Common myeloid progenitor, CD34-positive (primary cell): ENCODE results near the gene RORC.
"Not testable (repeated sequence)": the region's sequence is repeated elsewhere in the genome, so short reads cannot be mapped to it uniquely, and the experiment has no call there.

Experiments
- CTCF ChIA-PET: fragments of 350-600 bp; sonication (Branson Sonifier 250); formaldehyde crosslinking; loops from one replicate; lab custom pipeline; 2021; ENCODE audit warnings: antibody characterized with exemption; lab: Charles Lee
- POLR2A ChIA-PET: fragments of 350-600 bp; sonication (Branson Sonifier 250); formaldehyde crosslinking; loops from one replicate; lab custom pipeline; 2021; ENCODE audit warnings: antibody characterized with exemption; lab: Charles Lee
- DNase-seq, 3 donors: peaks; one replicate each; pipeline versions ENCODE4 v3.0.0 to v3.0.0-alpha.2; 2013
- H3K27ac ChIP-seq, 2 experiments: 1 replicate in 1 of 2; 2 replicates in 1 of 2; pipeline ENCODE4 v1.7.0; 2013; ENCODE audit warnings: inconsistent platforms in 2 of 2, low read length in 2 of 2, mild to moderate bottlenecking in 2 of 2, low read depth in 1 of 2, moderate library complexity in 1 of 2; ENCODE audit not compliant: severe bottlenecking in 2 of 2, insufficient read depth in 1 of 2, poor library complexity in 1 of 2
- H3K27me3 ChIP-seq, 5 experiments: replicated peaks in 2 of 5; 1 replicate in 3 of 5; 2 replicates in 2 of 5; pipeline versions ENCODE4 v1.6.1 to v1.7.0; 2013; ENCODE audit warnings: low read length in 4 of 5, mild to moderate bottlenecking in 2 of 5, moderate library complexity in 2 of 5, inconsistent platforms in 1 of 5; ENCODE audit not compliant: insufficient read depth in 5 of 5, control insufficient read depth in 4 of 5
- H3K36me3 ChIP-seq, 4 experiments: 1 replicate in 2 of 4; 2 replicates in 2 of 4; pipeline versions ENCODE4 v1.6.1 to v1.7.0; 2013; ENCODE audit warnings: low read length in 3 of 4, control low read depth in 1 of 4, mild to moderate bottlenecking in 1 of 4; ENCODE audit not compliant: control insufficient read depth in 4 of 4, insufficient read depth in 4 of 4
- H3K4me1 ChIP-seq, 4 experiments: 1 replicate in 3 of 4; 2 replicates in 1 of 4; pipeline versions ENCODE4 v1.6.1 to v1.7.1; 2013; ENCODE audit warnings: low read length in 3 of 4, mild to moderate bottlenecking in 3 of 4, control low read depth in 1 of 4, inconsistent platforms in 1 of 4, moderate library complexity in 1 of 4; ENCODE audit not compliant: control insufficient read depth in 4 of 4, insufficient read depth in 4 of 4; ENCODE audit errors: control extremely low read depth in 1 of 4
- H3K4me3 ChIP-seq, 7 experiments: 1 replicate in 4 of 7; 2 replicates in 3 of 7; pipeline versions ENCODE4 v1.5.1 to v1.7.0; 2013; ENCODE audit warnings: mild to moderate bottlenecking in 7 of 7, low read length in 6 of 7, moderate library complexity in 6 of 7, inconsistent platforms in 2 of 7, low read depth in 2 of 7, control low read depth in 1 of 7; ENCODE audit not compliant: insufficient read depth in 4 of 7, control insufficient read depth in 1 of 7; ENCODE audit errors: extremely low read depth in 1 of 7
- H3K9me3 ChIP-seq, 5 experiments: 1 replicate in 4 of 5; 2 replicates in 1 of 5; pipeline versions ENCODE4 v1.6.1 to v1.7.1; 2013; ENCODE audit warnings: low read length in 4 of 5, mild to moderate bottlenecking in 2 of 5, inconsistent platforms in 1 of 5, low read depth in 1 of 5, moderate library complexity in 1 of 5; ENCODE audit not compliant: control insufficient read depth in 4 of 5, insufficient read depth in 2 of 5; ENCODE audit errors: control extremely low read depth in 1 of 5
- WGBS: methylation state at CpG from one replicate; pipeline ENCODE4 v1.1.5; 2013; ENCODE audit not compliant: insufficient coverage; 5-methylcytosine and 5-hydroxymethylcytosine counted together

The RORC gene

DNA sequence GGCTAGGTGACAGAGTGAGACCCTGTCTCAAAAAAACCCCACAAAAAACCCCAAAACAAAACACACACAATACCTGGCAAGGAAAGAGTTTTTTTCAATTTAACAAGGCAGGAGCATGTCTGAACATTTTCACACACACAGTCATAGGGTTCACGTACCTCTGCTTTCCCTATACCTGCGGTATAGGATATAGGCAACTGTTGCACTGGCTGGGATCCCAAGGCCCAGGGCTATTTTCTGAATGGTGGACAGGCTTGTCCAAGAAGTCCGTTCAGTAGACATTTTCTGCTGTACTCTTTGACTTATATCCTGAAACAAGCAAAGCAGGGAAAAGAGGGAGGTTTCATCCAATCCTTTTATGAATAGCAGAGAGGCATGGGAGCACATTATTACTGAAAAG, 48.9 kb downstream of the RORC start:
- no peak overlapping the region for H3K27ac ChIP-seq
- H3K36me3 ChIP-seq, result peaks cover 0 to 14% (median 7%) of the 10 kb centered on the region in 4 experiments
- ChIA-PET CTCF (no interaction called here), POLR2A (no interaction called here)
- 83% methylated on average over 2 of the region's 3 CpGs for WGBS
- no peaks in the 10 kb centered on the region for H3K27me3 ChIP-seq
- no peaks in the 10 kb centered on the region for H3K4me1 ChIP-seq
- DNase-seq, result no peak
- no peaks in the 10 kb centered on the region for H3K9me3 ChIP-seq
- no peak overlapping the region for H3K4me3 ChIP-seq

- H3K4me3 ChIP-seq, POLR2A ChIA-PET, H3K27me3 ChIP-seq, CTCF ChIA-PET, H3K4me1 ChIP-seq, H3K27ac ChIP-seq, DNase-seq, H3K9me3 ChIP-seq: not testable (repeated sequence)
- 100% methylated on average over 4 of the region's 5 CpGs for WGBS
- H3K36me3 ChIP-seq, result peaks cover 0 to 14% (median 7%) of the 10 kb centered on the region in 4 experiments
Measured at GRCh38 chr1:151782026-151782425, 49.6 kb downstream of the RORC start.

- POLR2A ChIA-PET, result not testable (repeated sequence)
Measured at GRCh38 chr1:151780736-151781135, 50.9 kb downstream of the RORC start.

DNA sequence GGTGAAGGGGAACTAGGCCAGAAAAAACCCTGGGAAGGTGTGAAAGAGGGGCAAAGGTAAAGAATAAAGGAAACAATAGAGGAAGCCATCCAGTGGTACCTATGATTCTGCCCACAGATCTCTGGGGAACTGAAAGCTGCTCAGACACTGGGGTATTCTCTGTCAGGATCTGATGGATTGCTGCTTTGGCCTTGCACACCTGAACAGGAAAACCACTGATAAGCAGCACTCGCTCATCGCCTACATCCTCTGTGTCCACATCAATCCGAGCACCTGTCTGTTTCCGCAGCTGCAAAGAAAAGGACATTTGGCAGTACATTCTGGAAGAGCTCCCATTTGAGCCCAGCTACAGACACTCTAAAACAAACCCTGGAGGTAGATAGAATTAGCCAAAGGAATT, 51.8 kb downstream of the RORC start:
- Histone ChIP-seq H3K4me3 (no peak overlapping the region), H3K9me3 (no peaks in the 10 kb centered on the region), H3K27ac (no peak overlapping the region), H3K27me3 (no peaks in the 10 kb centered on the region), H3K4me1 (no peaks in the 10 kb centered on the region), H3K36me3 (peaks cover 2 to 22% (median 16%) of the 10 kb centered on the region in 4 experiments)
- POLR2A ChIA-PET, result no interaction called here
- no peak for DNase-seq
- CTCF ChIA-PET, result interaction anchor here (1.1 to 2.0 kb wide), 3 partner anchors 8 to 27 kb away, joined by 3 to 6 read pairs (median 4); no protein-coding TSS in a partner anchor
- 94% methylated on average over 2 of the region's 4 CpGs for WGBS

More at GRCh38 chr1:151780736-151781135, 50.9 kb downstream of the RORC start:
- H3K27ac ChIP-seq, H3K4me1 ChIP-seq, H3K4me3 ChIP-seq, H3K9me3 ChIP-seq, H3K27me3 ChIP-seq: not testable (repeated sequence)
- WGBS, result 92% methylated on average over 4 of the region's 5 CpGs
- peaks cover 0 to 16% (median 11%) of the 10 kb centered on the region in 4 experiments for H3K36me3 ChIP-seq
- DNase-seq, result peak in 1 of 3 donors; percentile 23
- CTCF ChIA-PET, result interaction anchor here (1.1 kb wide), 1 partner anchor 26 kb away, joined by 3 read pairs; no protein-coding TSS in a partner anchor

DNA sequence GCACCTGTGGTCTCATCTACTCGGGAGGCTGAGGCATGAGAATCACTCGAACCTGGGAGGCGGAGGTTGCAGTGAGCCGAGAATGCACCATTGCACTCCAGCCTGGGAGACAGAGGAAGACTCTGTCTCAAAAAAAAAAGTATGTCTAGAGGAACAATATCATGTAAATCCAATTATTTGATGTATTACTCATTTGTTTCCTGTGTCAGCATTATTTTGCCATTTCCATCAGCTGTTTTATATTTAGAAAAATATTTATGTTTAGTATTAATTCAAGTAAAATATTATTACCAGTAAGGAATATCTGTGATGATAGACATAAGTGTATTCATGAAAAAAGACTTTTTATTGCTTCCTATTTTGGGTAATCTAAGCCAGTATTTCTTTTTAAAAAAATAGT, 54.3 kb downstream of the RORC start:
- CTCF ChIA-PET, result interaction anchor here (1.5 kb wide), 1 partner anchor 43 kb away, joined by 5 read pairs; no protein-coding TSS in a partner anchor
- Histone ChIP-seq H3K4me3 (no peak overlapping the region), H3K9me3 (no peaks in the 10 kb centered on the region), H3K36me3 (peaks cover 2 to 29% (median 17%) of the 10 kb centered on the region in 4 experiments), H3K27me3 (no peaks in the 10 kb centered on the region), H3K4me1 (no peaks in the 10 kb centered on the region), H3K27ac (no peak overlapping the region)
- WGBS, result 100% methylated on average over 4 of the region's 4 CpGs
- no peak for DNase-seq
- POLR2A ChIA-PET, result no interaction called here

DNA sequence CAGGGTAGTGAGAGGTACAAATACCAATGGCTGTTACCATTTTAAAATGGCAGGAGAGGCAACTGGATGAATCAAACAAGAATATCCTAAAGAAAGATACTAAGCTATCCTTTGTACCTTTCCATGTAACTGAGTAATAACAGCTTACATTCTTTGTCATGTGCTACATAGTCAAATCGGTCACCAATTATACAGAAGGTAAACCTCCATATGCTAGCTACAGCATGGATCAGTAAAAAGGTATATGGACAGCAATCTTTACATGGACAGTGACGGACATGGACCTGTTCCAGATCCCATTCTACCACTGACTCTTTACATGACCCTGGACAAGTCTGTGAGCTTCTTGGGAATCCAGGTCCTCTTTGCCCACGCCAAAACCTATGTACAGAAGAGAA, 54.9 kb downstream of the RORC start:
- Histone ChIP-seq H3K36me3 (peaks cover 2 to 29% (median 17%) of the 10 kb centered on the region in 4 experiments), H3K9me3 (no peaks in the 10 kb centered on the region), H3K27me3 (no peaks in the 10 kb centered on the region), H3K27ac (no peak overlapping the region), H3K4me3 (no peak overlapping the region), H3K4me1 (no peaks in the 10 kb centered on the region)
- CTCF ChIA-PET, result interaction anchor here (0.8 to 1.5 kb wide), 3 partner anchors 11 to 42 kb away, joined by 3 to 5 read pairs (median 4); no protein-coding TSS in a partner anchor
- POLR2A ChIA-PET, result no interaction called here
- DNase-seq, result no peak
- WGBS, result 100% methylated on average over 2 of the region's 3 CpGs

DNA sequence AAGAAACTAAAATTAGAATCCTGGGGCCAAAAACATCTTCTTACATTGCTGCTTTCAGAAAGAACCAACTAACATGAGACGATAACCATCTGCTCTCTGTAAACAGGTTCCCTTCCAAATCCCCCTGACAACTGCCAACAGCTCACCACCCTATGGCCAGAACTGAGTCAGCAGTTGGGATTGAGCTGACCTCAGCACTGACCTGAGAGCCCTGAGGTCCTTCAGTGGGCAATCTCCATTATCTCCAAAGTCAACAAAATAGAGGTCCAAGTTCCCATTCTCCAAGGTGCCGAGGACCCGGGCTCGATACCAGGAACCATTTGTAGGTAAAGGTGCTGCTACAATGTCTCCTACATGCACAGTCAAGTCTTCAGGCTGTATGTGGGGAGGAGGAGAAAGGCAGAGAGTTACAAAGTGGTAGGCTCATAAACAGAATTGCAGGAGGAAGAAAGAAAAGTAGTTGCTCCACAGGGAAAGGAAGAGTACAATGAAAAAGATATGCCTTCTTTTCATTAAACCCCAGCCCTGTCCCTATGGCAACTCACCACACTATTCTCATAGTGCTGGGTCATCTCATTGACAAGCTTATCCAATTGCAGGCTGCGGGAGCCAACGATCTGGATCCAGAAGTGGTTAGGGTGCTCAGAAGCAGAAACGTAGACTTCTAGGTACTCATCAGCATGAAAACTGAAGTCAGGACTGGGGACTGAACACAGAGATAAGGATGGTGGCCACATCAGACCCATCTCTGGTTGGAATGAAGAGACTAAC, 55.5 kb downstream of the RORC start:
- ChIA-PET POLR2A (no interaction called here), CTCF (interaction anchor here (0.8 to 1.5 kb wide), 4 partner anchors 11 to 121 kb away, joined by 3 to 5 read pairs (median 4); no protein-coding TSS in a partner anchor)
- Histone ChIP-seq H3K36me3 (peaks cover 2 to 29% (median 15%) of the 10 kb centered on the region in 4 experiments), H3K27me3 (no peaks in the 10 kb centered on the region), H3K27ac (no peak overlapping the region), H3K4me1 (no peaks in the 10 kb centered on the region), H3K9me3 (no peaks in the 10 kb centered on the region), H3K4me3 (no peak overlapping the region)
- DNase-seq, result no peak
- WGBS, result 100% methylated on average over 5 of the region's 7 CpGs
